NOMO-1 (cell line): ENCODE measurements around the gene ZRANB1.

Experiments used
- DNase-seq, 2 experiments: peaks; one replicate each; lab custom pipeline; 2025; ENCODE audit not compliant: unreplicated experiment in 2 of 2; lab: John Stamatoyannopoulos, UW

The ZRANB1 gene

GRCh38 chr10:125016611-125017202 lies 74.8 kb downstream of the ZRANB1 start:
- no peak for DNase-seq

GRCh38 chr10:125017547-125018298 lies 75.8 kb downstream of the ZRANB1 start:
- no peak for DNase-seq

- no peak for DNase-seq
These were observed 76.7 kb downstream of the ZRANB1 start for GRCh38 chr10:125018576-125019143.

GRCh38 chr10:125020386-125020785 lies 78.5 kb downstream of the ZRANB1 start:
- no peak for DNase-seq

GRCh38 chr10:125020871-125021270 lies 78.9 kb downstream of the ZRANB1 start:
- DNase-seq = no peak

GRCh38 chr10:125021686-125022344 lies 79.9 kb downstream of the ZRANB1 start:
- no peak for DNase-seq

GRCh38 chr10:125022671-125023070 lies 80.7 kb downstream of the ZRANB1 start:
- DNase-seq = no peak

- DNase-seq = no peak
These were observed 81.3 kb downstream of the ZRANB1 start for GRCh38 chr10:125023255-125023654.

GRCh38 chr10:125023862-125024496 lies 82.1 kb downstream of the ZRANB1 start:
- DNase-seq = no peak

GRCh38 chr10:125024497-125025234 lies 82.7 kb downstream of the ZRANB1 start:
- no peak for DNase-seq

- no peak for DNase-seq
These were observed 83.4 kb downstream of the ZRANB1 start for GRCh38 chr10:125025341-125025740.

- DNase-seq = no peak
These were observed 84.4 kb downstream of the ZRANB1 start for GRCh38 chr10:125026036-125026931.

GRCh38 chr10:125026974-125027735 lies 85.2 kb downstream of the ZRANB1 start:
- no peak for DNase-seq

GRCh38 chr10:125027871-125028869 lies 86.2 kb downstream of the ZRANB1 start:
- no peak for DNase-seq

GRCh38 chr10:125029584-125030242 lies 87.8 kb downstream of the ZRANB1 start:
- no peak for DNase-seq

DNA sequence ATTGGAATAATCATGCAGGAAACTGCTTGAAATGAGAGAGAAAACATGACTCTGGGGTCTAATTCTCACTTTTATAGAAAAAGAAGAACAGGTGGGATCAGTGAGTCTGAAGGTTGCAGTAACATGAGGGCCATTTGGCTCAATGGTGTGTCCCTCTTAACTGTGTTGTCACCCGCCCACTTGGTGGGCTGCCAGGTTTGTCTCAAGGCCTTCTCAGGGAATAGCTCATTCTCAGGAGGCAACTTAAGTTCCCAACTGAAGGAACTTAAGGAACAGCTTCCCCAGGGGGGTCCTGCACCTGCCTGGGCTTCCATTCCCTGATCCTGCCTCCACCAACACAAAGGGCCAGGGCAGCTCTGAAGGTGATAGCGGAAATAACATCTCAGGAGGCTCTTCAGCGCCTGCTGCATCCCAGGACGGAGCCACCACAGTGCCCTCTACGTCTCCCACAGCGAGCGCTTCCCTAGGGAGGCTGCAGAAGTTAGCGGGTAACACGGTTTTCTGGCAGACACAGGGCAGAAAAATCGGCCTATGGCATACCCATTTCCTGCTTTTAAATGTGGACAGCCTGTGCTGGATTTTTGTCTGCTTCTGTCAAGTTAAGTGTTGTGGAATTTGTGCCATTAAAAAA lies 88.8 kb downstream of the ZRANB1 start:
- no peak for DNase-seq
